ENCODE results near the gene INPP5E.

DNA sequence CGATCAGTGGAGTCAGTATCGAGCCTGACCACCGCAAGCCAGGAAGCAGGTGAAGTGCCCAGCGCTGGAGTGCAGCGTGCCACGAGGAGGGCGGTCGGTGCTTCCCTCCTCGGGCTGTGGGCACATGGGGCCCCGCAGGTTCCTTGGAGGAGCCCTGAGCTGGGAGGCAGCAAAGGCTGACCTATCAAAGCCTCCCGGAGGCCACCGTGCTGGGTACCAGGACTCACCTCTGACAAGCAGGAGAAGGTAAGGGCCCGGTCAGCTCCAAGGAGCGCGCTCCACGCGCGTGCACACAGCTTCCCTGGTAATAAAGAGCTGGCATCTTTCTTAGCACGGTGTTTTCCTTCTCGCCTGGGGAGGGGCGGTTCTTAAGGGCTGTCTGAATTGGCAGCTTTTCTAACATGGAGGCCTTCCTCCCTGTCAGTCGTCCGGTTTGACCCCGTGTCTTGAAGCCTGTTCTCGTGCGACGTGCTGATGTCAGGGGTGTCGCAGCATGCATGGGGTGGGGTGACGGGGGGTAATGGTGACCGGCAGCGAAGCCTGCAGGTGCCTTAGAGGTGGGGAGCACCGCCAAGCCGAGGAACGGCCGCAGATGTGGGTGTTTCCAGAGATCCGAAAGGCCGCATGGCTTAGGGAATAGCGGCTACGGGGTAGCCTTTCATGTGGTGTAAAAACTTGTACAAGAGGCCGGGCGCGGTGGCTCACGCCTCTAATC lies 16.1 kb downstream of the INPP5E start:
- TF ChIP-seq, protein P1, sequence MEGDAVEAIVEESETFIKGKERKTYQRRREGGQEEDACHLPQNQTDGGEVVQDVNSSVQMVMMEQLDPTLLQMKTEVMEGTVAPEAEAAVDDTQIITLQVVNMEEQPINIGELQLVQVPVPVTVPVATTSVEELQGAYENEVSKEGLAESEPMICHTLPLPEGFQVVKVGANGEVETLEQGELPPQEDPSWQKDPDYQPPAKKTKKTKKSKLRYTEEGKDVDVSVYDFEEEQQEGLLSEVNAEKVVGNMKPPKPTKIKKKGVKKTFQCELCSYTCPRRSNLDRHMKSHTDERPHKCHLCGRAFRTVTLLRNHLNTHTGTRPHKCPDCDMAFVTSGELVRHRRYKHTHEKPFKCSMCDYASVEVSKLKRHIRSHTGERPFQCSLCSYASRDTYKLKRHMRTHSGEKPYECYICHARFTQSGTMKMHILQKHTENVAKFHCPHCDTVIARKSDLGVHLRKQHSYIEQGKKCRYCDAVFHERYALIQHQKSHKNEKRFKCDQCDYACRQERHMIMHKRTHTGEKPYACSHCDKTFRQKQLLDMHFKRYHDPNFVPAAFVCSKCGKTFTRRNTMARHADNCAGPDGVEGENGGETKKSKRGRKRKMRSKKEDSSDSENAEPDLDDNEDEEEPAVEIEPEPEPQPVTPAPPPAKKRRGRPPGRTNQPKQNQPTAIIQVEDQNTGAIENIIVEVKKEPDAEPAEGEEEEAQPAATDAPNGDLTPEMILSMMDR (conservative IDR thresholded peaks at IDR 0.05; ENCODE audit: low read depth, low read length) = no peak
- no peak for TF ChIP-seq EZH2phosphoT487 (IDR thresholded peaks at IDR 0.05; ENCODE audit: borderline replicate concordance, low read length)

Data from PC-3 (cell line).